Activated T-helper 17 cell treated with anti-CD3 and anti-CD28 coated beads, Interleukin-2, amount 50 U/mL, for 72 hours (primary cell): ENCODE measurements around the gene TRERF1. TPM values are rescaled to one million over a fixed set of nuclear protein-coding genes. Genes with fewer than 3 reads are reported as not detected.

Experiments
- ATAC-seq: fragments of 150-1000 bp; cut with Tn5 transposase; replicated peaks from 2 replicates; pipeline ENCODE4 v1.10.0; 2021; ENCODE audit warnings: mild to moderate bottlenecking, moderate library complexity
- H3K27ac Mint-ChIP-seq: one replicate; pipeline ENCODE4 v1.8.0; 2022; ENCODE audit warnings: mixed read lengths
- H3K27me3 Mint-ChIP-seq: one replicate; pipeline ENCODE4 v1.8.0; 2022; ENCODE audit warnings: mixed read lengths
- H3K36me3 Mint-ChIP-seq: one replicate; pipeline ENCODE4 v1.8.0; 2022; ENCODE audit warnings: low read depth, mild to moderate bottlenecking, mixed read lengths
- H3K4me1 Mint-ChIP-seq: one replicate; pipeline ENCODE4 v1.8.0; 2022; ENCODE audit warnings: mixed read lengths
- H3K4me3 Mint-ChIP-seq: one replicate; pipeline ENCODE4 v1.8.0; 2022; ENCODE audit warnings: mild to moderate bottlenecking, mixed read lengths
- H3K9me3 Mint-ChIP-seq: one replicate; pipeline ENCODE4 v1.8.0; 2022; ENCODE audit warnings: mixed read lengths
- total RNA-seq, 2 donors: library from RNA; stranded (reverse); gene quantifications; one replicate each; pipeline ENCODE4 v1.2.3, GENCODE V29; 2022

The TRERF1 gene
- total RNA-seq, 2 donors from 2014 or later: 16.6 to 32.4 TPM

DNA sequence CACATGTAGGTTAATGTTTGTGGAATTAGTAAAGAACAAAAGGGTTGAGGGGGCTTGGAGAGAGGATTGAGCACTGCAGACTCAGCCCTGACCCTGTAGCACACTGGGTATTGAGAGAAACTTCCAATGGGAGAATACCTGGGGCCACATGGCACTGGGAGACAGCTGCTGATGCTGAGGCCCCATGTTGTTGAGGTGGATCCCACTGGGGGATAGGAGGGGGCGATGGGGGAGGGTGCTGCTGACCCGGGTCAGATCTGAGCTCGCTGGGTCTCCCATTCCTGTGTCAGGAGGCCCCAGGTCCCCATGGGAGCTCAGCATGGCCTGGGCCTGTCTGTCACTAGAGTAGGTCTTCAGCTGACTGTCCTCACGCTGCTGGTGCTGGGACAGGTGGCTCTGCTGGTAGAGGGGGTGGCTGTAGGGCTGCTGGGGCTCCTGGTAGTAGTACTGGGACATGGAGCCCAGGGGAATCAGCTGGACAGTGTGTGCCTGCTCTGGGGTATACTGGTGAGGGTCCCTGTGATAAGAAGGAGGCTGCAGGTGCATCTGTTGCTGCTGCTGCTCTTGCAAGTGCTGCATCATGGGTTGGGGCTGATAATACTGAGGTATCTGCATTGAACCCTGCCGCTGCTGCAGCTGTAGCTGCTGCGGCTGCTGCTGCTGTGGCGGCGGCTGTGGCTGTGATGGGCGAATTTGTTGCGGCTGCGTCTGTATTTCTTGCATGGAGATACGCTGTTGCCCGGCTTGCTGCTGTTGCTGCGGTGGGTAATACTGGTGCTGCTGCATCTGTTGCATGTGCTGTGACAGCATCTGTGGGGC, 183.5 kb downstream of the TRERF1 start:
- H3K4me3 Mint-ChIP-seq: no peak overlapping the region
- no peaks in the 10 kb centered on the region for H3K27me3 Mint-ChIP-seq
- no peaks in the 10 kb centered on the region for H3K9me3 Mint-ChIP-seq
- peaks cover 4% of the 10 kb centered on the region for H3K4me1 Mint-ChIP-seq
- H3K36me3 Mint-ChIP-seq: peaks cover 8% of the 10 kb centered on the region
- H3K27ac Mint-ChIP-seq: peak overlapping the region; percentile 25
- ATAC-seq: no peak

DNA sequence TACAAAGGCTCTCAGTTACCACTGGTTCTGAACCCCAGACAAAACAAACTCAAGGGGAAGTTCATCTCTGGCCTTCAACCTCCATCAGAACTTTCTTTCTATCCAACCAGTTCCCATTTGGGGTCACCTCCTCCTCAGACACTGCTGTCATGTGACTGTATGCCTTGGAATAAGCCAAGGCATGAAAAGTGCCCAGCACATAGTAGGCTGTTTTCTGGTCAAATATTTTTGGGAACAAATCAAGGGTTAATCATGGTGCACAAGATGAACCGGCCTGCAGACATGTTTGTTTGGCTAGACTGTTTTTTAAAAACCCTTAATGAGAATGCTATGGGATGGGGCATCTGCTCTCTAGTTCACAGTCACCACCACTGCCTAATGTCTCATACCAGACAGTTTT, 185.2 kb downstream of the TRERF1 start:
- Mint-ChIP-seq H3K27me3 (no peaks in the 10 kb centered on the region), H3K4me1 (no peaks in the 10 kb centered on the region), H3K4me3 (no peak overlapping the region), H3K27ac (no peak overlapping the region), H3K9me3 (no peaks in the 10 kb centered on the region), H3K36me3 (peaks cover 8% of the 10 kb centered on the region)
- no peak for ATAC-seq

DNA sequence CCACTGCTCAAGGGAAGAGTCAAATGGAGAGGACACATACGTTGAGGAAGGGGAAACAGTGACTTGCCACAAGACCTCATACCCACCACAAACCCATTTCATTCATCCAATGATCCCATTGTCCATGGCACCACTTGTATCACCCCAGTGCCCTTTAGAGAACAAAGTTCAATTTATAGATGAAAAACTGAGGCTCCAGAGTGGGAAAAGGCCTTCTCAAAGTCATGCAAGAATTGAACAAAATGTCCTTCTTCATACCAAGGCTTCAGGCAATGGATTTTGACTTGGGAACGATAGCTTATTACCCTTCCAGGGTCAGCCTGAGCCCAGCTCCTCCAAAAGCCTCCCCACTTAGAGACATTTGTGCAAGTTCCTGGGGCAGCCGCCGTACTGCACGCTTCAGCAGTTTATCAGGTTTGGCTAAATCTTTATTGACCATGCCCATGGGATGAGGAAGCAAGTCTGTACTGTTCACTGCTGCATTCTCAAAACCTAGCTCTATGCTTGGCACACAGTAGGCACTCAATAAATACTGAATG, 186.8 kb downstream of the TRERF1 start:
- ATAC-seq: no peak
- no peak overlapping the region for H3K4me3 Mint-ChIP-seq
- H3K4me1 Mint-ChIP-seq: no peaks in the 10 kb centered on the region
- H3K9me3 Mint-ChIP-seq: no peaks in the 10 kb centered on the region
- no peak overlapping the region for H3K27ac Mint-ChIP-seq
- H3K27me3 Mint-ChIP-seq: no peaks in the 10 kb centered on the region
- peaks cover 8% of the 10 kb centered on the region for H3K36me3 Mint-ChIP-seq

DNA sequence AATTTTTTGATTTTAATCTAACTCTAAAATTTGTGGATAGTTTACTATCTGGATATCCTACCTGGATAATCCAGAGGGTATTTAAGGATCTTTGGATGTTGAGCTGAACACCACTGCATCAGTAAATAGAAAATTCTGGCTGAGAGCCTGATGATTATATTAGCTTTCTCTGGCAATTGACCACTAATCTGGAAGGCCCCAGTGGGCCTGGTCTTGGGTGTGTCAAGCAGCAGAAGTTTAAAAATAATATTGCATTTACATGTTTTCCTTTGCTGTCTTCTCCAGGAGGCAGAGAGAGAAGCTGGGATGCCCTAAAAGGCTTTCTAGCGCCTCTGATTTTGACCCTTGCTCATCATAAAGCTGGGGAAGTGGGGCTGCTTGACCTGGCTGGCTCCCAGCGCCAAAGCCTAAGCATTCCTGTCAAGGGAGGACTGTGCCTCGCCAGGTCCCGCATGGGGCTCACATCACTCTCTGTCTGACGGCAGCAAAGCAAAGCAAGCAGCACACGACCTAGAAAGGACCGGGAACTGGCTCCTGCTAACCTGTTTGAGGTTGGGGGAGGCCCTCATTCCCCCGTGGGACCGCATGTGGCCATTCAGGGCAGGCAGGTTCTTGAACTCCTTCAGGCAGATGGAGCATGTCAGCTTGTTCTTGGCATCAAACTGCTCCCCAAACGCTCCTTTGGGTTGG, 187.4 kb downstream of the TRERF1 start:
- H3K27me3 Mint-ChIP-seq: no peaks in the 10 kb centered on the region
- H3K36me3 Mint-ChIP-seq: peaks cover 3% of the 10 kb centered on the region
- no peaks in the 10 kb centered on the region for H3K4me1 Mint-ChIP-seq
- H3K9me3 Mint-ChIP-seq: no peaks in the 10 kb centered on the region
- ATAC-seq: no peak
- H3K27ac Mint-ChIP-seq: no peak overlapping the region
- H3K4me3 Mint-ChIP-seq: no peak overlapping the region

DNA sequence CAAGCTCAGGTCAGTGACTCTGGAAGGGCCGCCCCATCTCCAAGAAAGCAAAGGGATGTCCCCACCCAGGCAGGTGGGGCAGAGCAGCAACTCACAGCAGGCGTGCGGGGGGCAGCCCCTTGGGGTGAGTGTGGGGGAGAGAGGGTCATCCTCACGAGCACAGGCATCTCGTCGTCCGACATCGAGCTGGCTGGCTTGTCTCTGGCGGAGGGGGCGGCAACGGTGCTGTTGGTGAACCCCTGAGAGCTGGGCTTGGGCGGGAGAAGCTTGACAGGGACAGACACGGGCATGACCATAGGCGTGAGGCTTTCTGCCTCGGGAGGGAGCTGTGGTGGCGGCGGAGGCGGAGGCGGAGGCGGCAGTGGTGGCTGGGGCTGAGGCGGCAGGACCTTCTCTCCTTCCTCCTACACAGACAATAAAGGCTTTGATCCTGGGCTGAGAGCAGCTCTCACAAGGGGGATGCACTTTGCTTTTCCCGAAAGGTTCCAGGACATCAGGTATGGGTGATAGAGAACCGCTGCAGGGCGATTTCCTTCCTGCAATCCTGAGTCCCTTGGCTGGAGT, 188.5 kb downstream of the TRERF1 start:
- Mint-ChIP-seq H3K27me3 (no peaks in the 10 kb centered on the region), H3K36me3 (no peaks in the 10 kb centered on the region), H3K27ac (peak overlapping the region; percentile 63), H3K4me3 (no peak overlapping the region), H3K4me1 (no peaks in the 10 kb centered on the region), H3K9me3 (no peaks in the 10 kb centered on the region)
- no peak for ATAC-seq

DNA sequence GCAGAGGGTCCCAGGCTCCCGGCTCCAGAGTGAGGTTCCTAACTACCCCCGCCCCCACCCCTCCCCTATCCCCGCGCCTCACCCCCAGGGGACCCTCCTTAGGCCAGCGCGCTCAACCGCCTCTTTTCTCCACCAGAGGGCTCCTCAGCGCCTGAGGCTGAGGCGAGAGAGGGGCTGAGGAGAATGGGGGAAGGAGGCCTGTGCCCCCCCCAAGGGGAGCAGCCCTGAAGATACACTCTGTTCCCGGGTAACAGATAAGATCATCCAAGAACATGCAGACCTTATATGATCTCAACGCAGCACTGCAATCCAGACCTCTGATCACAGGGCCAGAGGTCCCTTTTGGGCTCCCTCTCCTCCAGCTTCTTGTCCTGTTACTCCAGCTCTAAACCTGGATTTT, 190.8 kb downstream of the TRERF1 start:
- H3K4me3 Mint-ChIP-seq: no peak overlapping the region
- H3K9me3 Mint-ChIP-seq: no peaks in the 10 kb centered on the region
- H3K4me1 Mint-ChIP-seq: no peaks in the 10 kb centered on the region
- peaks cover 18% of the 10 kb centered on the region for H3K36me3 Mint-ChIP-seq
- H3K27me3 Mint-ChIP-seq: no peaks in the 10 kb centered on the region
- peak; percentile 60 for ATAC-seq
- peak overlapping the region; percentile 28 for H3K27ac Mint-ChIP-seq

DNA sequence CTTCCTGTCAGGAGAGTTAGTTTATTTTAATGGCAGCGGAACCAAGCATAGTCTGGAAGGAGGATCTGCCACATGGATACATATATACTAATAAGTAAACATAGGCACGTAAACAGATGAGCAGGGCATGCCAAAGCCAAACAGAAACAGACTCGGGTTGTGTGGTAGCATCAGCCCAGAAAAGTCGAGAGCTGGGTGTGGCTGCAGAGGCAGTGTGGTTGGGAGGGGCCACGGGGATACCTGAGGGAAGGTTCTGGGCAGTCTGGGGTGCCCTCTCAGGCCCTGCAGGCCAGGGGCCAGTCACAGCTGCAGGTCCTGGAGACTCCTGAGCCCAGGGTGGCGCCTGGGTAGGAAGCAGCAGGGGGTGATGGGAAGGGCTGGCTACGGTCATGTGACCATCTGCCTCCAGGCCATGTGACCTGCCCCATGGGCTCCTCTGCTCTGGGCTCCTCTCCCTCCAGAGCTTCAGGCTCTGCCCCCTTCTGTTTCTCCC, 191.3 kb downstream of the TRERF1 start:
- no peak overlapping the region for H3K27ac Mint-ChIP-seq
- no peak overlapping the region for H3K4me3 Mint-ChIP-seq
- H3K4me1 Mint-ChIP-seq: no peaks in the 10 kb centered on the region
- no peaks in the 10 kb centered on the region for H3K27me3 Mint-ChIP-seq
- peak; percentile 7 for ATAC-seq
- peaks cover 23% of the 10 kb centered on the region for H3K36me3 Mint-ChIP-seq
- no peaks in the 10 kb centered on the region for H3K9me3 Mint-ChIP-seq

DNA sequence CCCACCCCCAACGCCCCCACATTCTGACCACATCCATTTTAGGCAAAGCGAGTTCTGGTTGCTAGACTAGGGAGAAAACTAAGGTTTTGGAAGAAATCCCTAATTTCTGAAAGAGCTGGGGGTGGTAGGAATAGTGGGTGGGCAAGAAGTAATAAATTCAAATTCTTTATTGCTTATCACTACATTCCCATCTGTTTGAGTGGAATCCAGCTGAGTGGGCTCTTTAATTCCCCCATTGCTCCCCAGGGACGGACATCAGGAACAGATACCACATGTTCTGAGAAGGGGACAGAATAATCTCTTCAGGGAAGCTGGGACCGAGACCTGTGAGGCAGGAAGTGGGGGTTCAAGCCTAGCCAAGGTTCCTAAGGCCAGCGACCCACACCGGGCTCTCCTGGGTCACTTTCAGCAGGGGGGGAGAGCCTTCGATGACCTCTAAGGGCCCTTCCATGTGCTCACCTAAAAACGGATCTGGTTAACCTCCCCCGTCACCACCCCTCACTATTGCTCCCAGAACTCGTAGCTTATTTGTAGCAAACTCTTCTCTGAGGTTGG, 191.8 kb downstream of the TRERF1 start:
- Mint-ChIP-seq H3K36me3 (peaks cover 27% of the 10 kb centered on the region), H3K27ac (no peak overlapping the region), H3K4me1 (no peaks in the 10 kb centered on the region), H3K4me3 (no peak overlapping the region), H3K27me3 (no peaks in the 10 kb centered on the region), H3K9me3 (no peaks in the 10 kb centered on the region)
- no peak for ATAC-seq

DNA sequence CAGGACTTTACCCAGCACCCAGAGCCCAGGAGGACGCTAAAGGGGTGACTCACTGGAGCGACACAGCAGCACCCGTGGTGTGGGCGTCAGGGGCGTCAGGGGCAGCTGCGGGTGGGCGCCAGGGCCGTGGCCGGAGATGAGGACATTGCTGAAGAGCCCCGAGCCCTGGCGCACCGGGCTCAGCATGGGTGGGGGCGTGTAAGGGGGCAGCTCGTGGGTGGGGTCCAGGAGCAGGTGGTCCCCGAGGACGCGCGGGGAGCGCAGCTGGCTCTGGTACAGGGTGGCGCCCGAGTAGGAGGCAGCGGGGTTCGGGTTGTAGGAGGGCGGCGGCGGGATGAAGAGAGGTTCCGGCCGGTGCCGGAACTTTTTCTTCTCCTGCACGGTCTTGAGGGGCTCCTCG, 192.4 kb downstream of the TRERF1 start:
- Mint-ChIP-seq H3K27me3 (no peaks in the 10 kb centered on the region), H3K4me1 (no peaks in the 10 kb centered on the region), H3K36me3 (peaks cover 28% of the 10 kb centered on the region), H3K4me3 (no peak overlapping the region), H3K9me3 (no peaks in the 10 kb centered on the region), H3K27ac (no peak overlapping the region)
- no peak for ATAC-seq

DNA sequence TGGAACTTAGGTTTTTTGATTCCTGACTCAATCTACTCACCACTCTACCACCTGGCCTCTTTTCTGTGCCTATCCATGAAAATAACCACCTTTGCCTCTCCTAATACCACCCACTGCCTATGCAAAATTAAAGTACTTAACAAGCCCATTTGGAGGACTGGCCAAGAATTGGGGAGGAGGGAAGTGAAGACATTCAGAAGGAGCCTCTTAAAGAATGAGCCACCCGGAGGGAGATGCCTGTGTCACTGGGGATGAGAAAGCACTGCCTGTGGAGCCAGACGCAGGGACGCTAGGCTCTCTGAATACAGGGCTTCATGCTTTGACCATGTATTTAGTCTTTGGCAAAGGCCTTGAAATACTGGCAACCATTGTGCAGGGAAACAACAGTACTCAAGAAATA, 194.1 kb downstream of the TRERF1 start:
- no peaks in the 10 kb centered on the region for H3K27me3 Mint-ChIP-seq
- no peak for ATAC-seq
- H3K27ac Mint-ChIP-seq: no peak overlapping the region
- H3K36me3 Mint-ChIP-seq: peaks cover 44% of the 10 kb centered on the region
- H3K9me3 Mint-ChIP-seq: no peaks in the 10 kb centered on the region
- no peak overlapping the region for H3K4me3 Mint-ChIP-seq
- H3K4me1 Mint-ChIP-seq: no peaks in the 10 kb centered on the region

DNA sequence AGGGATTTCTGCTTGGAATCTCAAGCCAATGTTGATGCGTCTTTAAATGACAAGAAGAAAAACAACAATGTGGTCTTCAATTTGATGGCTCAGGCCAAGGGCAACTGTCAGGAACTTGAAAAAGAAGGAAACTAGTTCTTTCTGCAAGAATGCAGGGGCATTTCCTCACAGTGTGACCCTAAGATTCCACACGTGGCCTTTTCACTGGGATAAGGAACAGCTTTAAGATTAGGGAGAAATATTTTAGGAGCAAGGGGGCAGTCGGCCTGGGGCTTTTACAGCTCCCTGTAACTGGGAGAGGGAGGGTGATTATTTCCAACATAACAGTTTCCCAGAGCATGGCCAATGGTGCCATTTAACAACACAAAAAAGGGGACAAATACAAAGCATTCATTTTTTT, 194.7 kb downstream of the TRERF1 start:
- no peak for ATAC-seq
- Mint-ChIP-seq H3K4me3 (no peak overlapping the region), H3K4me1 (no peaks in the 10 kb centered on the region), H3K36me3 (peaks cover 49% of the 10 kb centered on the region), H3K27ac (peak overlapping the region; percentile 15), H3K9me3 (no peaks in the 10 kb centered on the region), H3K27me3 (no peaks in the 10 kb centered on the region)

DNA sequence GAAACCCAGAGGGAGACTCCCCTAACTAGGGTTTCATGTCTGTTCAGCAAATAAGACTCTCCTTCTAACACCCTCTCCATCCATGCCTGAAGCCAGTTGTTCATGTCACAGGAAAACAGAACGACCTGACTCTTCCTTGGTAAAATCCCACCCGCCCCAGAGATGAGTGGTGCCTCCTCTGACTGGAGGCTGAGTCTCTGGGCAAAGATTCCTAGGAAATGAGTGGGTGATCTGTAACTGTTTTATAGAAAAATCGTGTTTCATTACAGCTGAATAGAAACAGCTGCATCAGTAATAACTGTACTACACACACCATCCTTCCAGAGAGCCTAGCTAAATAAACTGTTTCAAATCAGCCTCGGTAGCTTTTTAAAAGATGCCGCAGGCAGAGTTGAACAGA, 196.7 kb downstream of the TRERF1 start:
- no peaks in the 10 kb centered on the region for H3K27me3 Mint-ChIP-seq
- no peaks in the 10 kb centered on the region for H3K4me1 Mint-ChIP-seq
- H3K9me3 Mint-ChIP-seq: no peaks in the 10 kb centered on the region
- ATAC-seq: peak; percentile 71
- no peak overlapping the region for H3K4me3 Mint-ChIP-seq
- H3K27ac Mint-ChIP-seq: peak overlapping the region; percentile 33
- H3K36me3 Mint-ChIP-seq: peaks cover 54% of the 10 kb centered on the region

DNA sequence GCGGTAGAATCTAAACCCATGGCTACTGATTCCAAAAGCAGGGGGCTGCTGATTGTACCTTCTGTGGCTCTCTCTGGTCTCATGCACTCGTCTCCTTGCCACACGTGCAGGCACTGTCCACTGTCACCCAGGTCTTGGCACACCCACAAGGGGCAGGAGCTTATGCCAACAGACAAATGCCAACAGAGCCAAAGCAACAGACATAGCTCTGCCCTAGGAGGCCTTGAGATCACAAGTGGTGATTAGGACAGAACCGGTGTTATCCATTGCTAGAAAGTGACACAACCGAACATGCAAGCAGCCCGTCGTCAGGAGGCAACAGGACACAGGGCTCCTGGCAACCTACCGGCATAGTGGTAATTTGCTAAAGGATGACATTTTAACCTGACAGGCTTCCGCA, 197.2 kb downstream of the TRERF1 start:
- peak overlapping the region; percentile 33 for H3K27ac Mint-ChIP-seq
- H3K27me3 Mint-ChIP-seq: no peaks in the 10 kb centered on the region
- no peaks in the 10 kb centered on the region for H3K4me1 Mint-ChIP-seq

DNA sequence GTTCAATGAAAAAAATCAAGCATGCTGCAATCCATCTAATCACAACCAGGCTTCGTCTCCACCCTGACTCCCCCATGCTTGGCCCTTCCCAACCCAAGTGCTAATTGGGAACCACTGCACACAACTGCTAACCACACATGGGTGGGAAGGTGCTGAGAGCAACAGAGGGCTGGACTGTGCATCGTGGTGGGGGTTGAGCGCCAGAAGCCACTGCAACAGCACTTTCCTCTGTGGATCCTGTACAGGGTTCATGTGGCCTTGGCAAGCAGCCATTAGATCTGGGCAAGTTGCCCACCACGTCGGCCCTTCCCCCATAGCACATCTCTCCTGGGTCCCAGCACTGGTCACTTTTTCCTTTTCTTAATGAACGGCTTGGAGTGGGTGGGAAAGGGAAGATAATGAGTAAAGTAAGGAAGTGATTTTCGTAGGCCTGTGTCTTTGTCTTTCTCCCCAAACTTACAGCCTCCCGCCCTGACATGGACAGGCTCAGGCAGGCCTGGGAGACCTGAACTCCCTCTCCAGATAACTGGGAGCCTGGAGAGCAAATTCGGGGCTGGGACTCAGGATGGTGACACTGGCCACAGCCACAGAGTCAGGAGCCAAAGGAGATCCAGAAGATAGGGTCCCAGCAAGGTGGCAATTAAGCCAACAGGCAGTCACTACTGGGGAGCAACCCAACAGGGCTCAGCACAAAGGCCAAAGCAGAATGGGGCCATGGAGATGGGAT, 199.7 kb downstream of the TRERF1 start:
- ATAC-seq: no peak
- Mint-ChIP-seq H3K4me3 (no peak overlapping the region), H3K4me1 (no peaks in the 10 kb centered on the region), H3K9me3 (no peaks in the 10 kb centered on the region), H3K36me3 (peaks cover 47% of the 10 kb centered on the region), H3K27ac (peak overlapping the region; percentile 35), H3K27me3 (no peaks in the 10 kb centered on the region)

More for the DNA sequence above, 197.2 kb downstream of the TRERF1 start:
- no peak for ATAC-seq
- Mint-ChIP-seq H3K4me3 (no peak overlapping the region), H3K36me3 (peaks cover 54% of the 10 kb centered on the region), H3K9me3 (no peaks in the 10 kb centered on the region)
